ENCODE measurements around the gene DUSP2.

The DUSP2 gene

GRCh38 chr2:96181529-96181928, 36.3 kb upstream of the DUSP2 start:
- H2AK5ac ChIP-seq (ENCODE audit: low read length, severe bottlenecking) = no peak overlapping the region
- H3K4me3 ChIP-seq (ENCODE audit: insufficient read depth in 1 of 2, low read depth in 1 of 2, low read length in 2 of 2) = no peak overlapping the region
- no peak for DNase-seq
- H3K4ac ChIP-seq (ENCODE audit: low read depth in 1 of 2, low read length in 2 of 2) = no peak overlapping the region
- peaks cover 8% of the 10 kb centered on the region for H3K79me1 ChIP-seq (replicated peaks; ENCODE audit: low read length, poor library complexity, severe bottlenecking)
- no peak overlapping the region for H3K18ac ChIP-seq (ENCODE audit: low read depth in 1 of 2, low read length in 2 of 2)
- H3K4me2 ChIP-seq (ENCODE audit: low read length, poor library complexity, severe bottlenecking) = no peak overlapping the region
- no peak overlapping the region for H3K9ac ChIP-seq (ENCODE audit: low read length)
- no peak overlapping the region for H2AFZ ChIP-seq (ENCODE audit: low read depth, low read length)
- no peak overlapping the region for H2BK15ac ChIP-seq (ENCODE audit: low read depth, poor library complexity, severe bottlenecking)
- H3K14ac ChIP-seq (ENCODE audit: low read length in 2 of 2) = no peak overlapping the region
- peaks cover 26 to 27% of the 10 kb centered on the region in 2 experiments for H3K36me3 ChIP-seq (ENCODE audit: control insufficient read depth in 1 of 2, insufficient read depth in 2 of 2, low read depth in 1 of 2, low read length in 2 of 2)
- no peak overlapping the region for H2BK120ac ChIP-seq (ENCODE audit: low read depth, low read length)
- H4K8ac ChIP-seq (ENCODE audit: low read length) = no peak overlapping the region
- no peak overlapping the region for H3K23ac ChIP-seq (ENCODE audit: low read length in 2 of 2)
- H3K27ac ChIP-seq (ENCODE audit: low read length, poor library complexity, severe bottlenecking) = no peak overlapping the region
- H2BK5ac ChIP-seq (ENCODE audit: low read depth, low read length, poor library complexity, severe bottlenecking) = no peak overlapping the region
- no peak overlapping the region for H4K91ac ChIP-seq (ENCODE audit: low read length)
- no peaks in the 10 kb centered on the region for H3K4me1 ChIP-seq (ENCODE audit: control insufficient read depth, insufficient read depth, low read depth, low read length)
- H3K27me3 ChIP-seq (ENCODE audit: control insufficient read depth in 1 of 2, insufficient read depth in 1 of 2, low read length in 2 of 2) = no peaks in the 10 kb centered on the region
- H2BK12ac ChIP-seq (ENCODE audit: low read length in 2 of 2) = no peak overlapping the region
- WGBS = 100% methylated on average over 3 of the region's 5 CpGs
- H3K9me3 ChIP-seq (ENCODE audit: control insufficient read depth, low read length) = no peaks in the 10 kb centered on the region

GRCh38 chr2:96180521-96180920, 35.3 kb upstream of the DUSP2 start:
- Histone ChIP-seq H2AK5ac (ENCODE audit: low read length, severe bottlenecking) (no peak overlapping the region), H2BK5ac (ENCODE audit: low read depth, low read length, poor library complexity, severe bottlenecking) (no peak overlapping the region), H3K4me2 (ENCODE audit: low read length, poor library complexity, severe bottlenecking) (no peak overlapping the region), H3K27ac (ENCODE audit: low read length, poor library complexity, severe bottlenecking) (no peak overlapping the region), H2BK15ac (ENCODE audit: low read depth, poor library complexity, severe bottlenecking) (no peak overlapping the region), H2AFZ (ENCODE audit: low read depth, low read length) (no peak overlapping the region), H3K4me1 (ENCODE audit: control insufficient read depth, insufficient read depth, low read depth, low read length) (peaks cover 3% of the 10 kb centered on the region), H3K9ac (ENCODE audit: low read length) (no peak overlapping the region), H3K4me3 (ENCODE audit: insufficient read depth in 1 of 2, low read depth in 1 of 2, low read length in 2 of 2) (no peak overlapping the region), H3K4ac (ENCODE audit: low read depth in 1 of 2, low read length in 2 of 2) (no peak overlapping the region), H2BK120ac (ENCODE audit: low read depth, low read length) (no peak overlapping the region), H2BK12ac (ENCODE audit: low read length in 2 of 2) (no peak overlapping the region), H3K23ac (ENCODE audit: low read length in 2 of 2) (no peak overlapping the region), H3K9me3 (ENCODE audit: control insufficient read depth, low read length) (no peaks in the 10 kb centered on the region), H3K14ac (ENCODE audit: low read length in 2 of 2) (no peak overlapping the region), H4K91ac (ENCODE audit: low read length) (no peak overlapping the region), H4K8ac (ENCODE audit: low read length) (no peak overlapping the region), H3K36me3 (ENCODE audit: control insufficient read depth in 1 of 2, insufficient read depth in 2 of 2, low read depth in 1 of 2, low read length in 2 of 2) (peaks cover 17 to 19% of the 10 kb centered on the region in 2 experiments), H3K79me1 (replicated peaks; ENCODE audit: low read length, poor library complexity, severe bottlenecking) (peaks cover 5% of the 10 kb centered on the region), H3K18ac (ENCODE audit: low read depth in 1 of 2, low read length in 2 of 2) (no peak overlapping the region), H3K27me3 (ENCODE audit: control insufficient read depth in 1 of 2, insufficient read depth in 1 of 2, low read length in 2 of 2) (no peaks in the 10 kb centered on the region)
- DNase-seq = no peak

- H2BK5ac ChIP-seq (ENCODE audit: low read depth, low read length, poor library complexity, severe bottlenecking) = no peak overlapping the region
- H3K23ac ChIP-seq (ENCODE audit: low read length in 2 of 2) = no peak overlapping the region
- peaks cover 11 to 18% of the 10 kb centered on the region in 2 experiments for H3K36me3 ChIP-seq (ENCODE audit: control insufficient read depth in 1 of 2, insufficient read depth in 2 of 2, low read depth in 1 of 2, low read length in 2 of 2)
- no peak overlapping the region for H3K4ac ChIP-seq (ENCODE audit: low read depth in 1 of 2, low read length in 2 of 2)
- no peak overlapping the region for H3K18ac ChIP-seq (ENCODE audit: low read depth in 1 of 2, low read length in 2 of 2)
- no peaks in the 10 kb centered on the region for H3K9me3 ChIP-seq (ENCODE audit: control insufficient read depth, low read length)
- H3K14ac ChIP-seq (ENCODE audit: low read length in 2 of 2) = no peak overlapping the region
- no peak overlapping the region for H3K27ac ChIP-seq (ENCODE audit: low read length, poor library complexity, severe bottlenecking)
- DNase-seq = no peak
- 100% methylated on average over 1 of the region's 1 CpG for WGBS
- H2BK12ac ChIP-seq (ENCODE audit: low read length in 2 of 2) = no peak overlapping the region
- H2BK15ac ChIP-seq (ENCODE audit: low read depth, poor library complexity, severe bottlenecking) = no peak overlapping the region
- H3K4me2 ChIP-seq (ENCODE audit: low read length, poor library complexity, severe bottlenecking) = no peak overlapping the region
- H2AFZ ChIP-seq (ENCODE audit: low read depth, low read length) = no peak overlapping the region
- H3K4me1 ChIP-seq (ENCODE audit: control insufficient read depth, insufficient read depth, low read depth, low read length) = peaks cover 3% of the 10 kb centered on the region
- H3K79me1 ChIP-seq (replicated peaks; ENCODE audit: low read length, poor library complexity, severe bottlenecking) = peaks cover 5% of the 10 kb centered on the region
- H4K91ac ChIP-seq (ENCODE audit: low read length) = no peak overlapping the region
- no peak overlapping the region for H2AK5ac ChIP-seq (ENCODE audit: low read length, severe bottlenecking)
- no peak overlapping the region for H4K8ac ChIP-seq (ENCODE audit: low read length)
- H3K27me3 ChIP-seq (ENCODE audit: control insufficient read depth in 1 of 2, insufficient read depth in 1 of 2, low read length in 2 of 2) = no peaks in the 10 kb centered on the region
- H3K9ac ChIP-seq (ENCODE audit: low read length) = no peak overlapping the region
- H3K4me3 ChIP-seq (ENCODE audit: insufficient read depth in 1 of 2, low read depth in 1 of 2, low read length in 2 of 2) = no peak overlapping the region
- H2BK120ac ChIP-seq (ENCODE audit: low read depth, low read length) = no peak overlapping the region
These were observed 34.8 kb upstream of the DUSP2 start for GRCh38 chr2:96180002-96180401.

GRCh38 chr2:96176661-96177060, 31.4 kb upstream of the DUSP2 start:
- Histone ChIP-seq H2BK120ac (ENCODE audit: low read depth, low read length) (no peak overlapping the region), H3K9ac (ENCODE audit: low read length) (no peak overlapping the region), H3K79me1 (replicated peaks; ENCODE audit: low read length, poor library complexity, severe bottlenecking) (no peaks in the 10 kb centered on the region), H3K4me2 (ENCODE audit: low read length, poor library complexity, severe bottlenecking) (no peak overlapping the region), H3K9me3 (ENCODE audit: control insufficient read depth, low read length) (no peaks in the 10 kb centered on the region), H2BK15ac (ENCODE audit: low read depth, poor library complexity, severe bottlenecking) (no peak overlapping the region), H2AFZ (ENCODE audit: low read depth, low read length) (no peak overlapping the region), H3K4ac (ENCODE audit: low read depth in 1 of 2, low read length in 2 of 2) (no peak overlapping the region), H2BK5ac (ENCODE audit: low read depth, low read length, poor library complexity, severe bottlenecking) (no peak overlapping the region), H4K8ac (ENCODE audit: low read length) (no peak overlapping the region), H3K27me3 (ENCODE audit: control insufficient read depth in 1 of 2, insufficient read depth in 1 of 2, low read length in 2 of 2) (no peaks in the 10 kb centered on the region), H4K91ac (ENCODE audit: low read length) (no peak overlapping the region), H3K36me3 (ENCODE audit: control insufficient read depth in 1 of 2, insufficient read depth in 2 of 2, low read depth in 1 of 2, low read length in 2 of 2) (no peaks in the 10 kb centered on the region), H3K4me3 (ENCODE audit: insufficient read depth in 1 of 2, low read depth in 1 of 2, low read length in 2 of 2) (no peak overlapping the region), H3K18ac (ENCODE audit: low read depth in 1 of 2, low read length in 2 of 2) (no peak overlapping the region), H2AK5ac (ENCODE audit: low read length, severe bottlenecking) (no peak overlapping the region), H3K27ac (ENCODE audit: low read length, poor library complexity, severe bottlenecking) (no peak overlapping the region), H3K14ac (ENCODE audit: low read length in 2 of 2) (no peak overlapping the region), H3K4me1 (ENCODE audit: control insufficient read depth, insufficient read depth, low read depth, low read length) (peaks cover 3% of the 10 kb centered on the region), H3K23ac (ENCODE audit: low read length in 2 of 2) (no peak overlapping the region), H2BK12ac (ENCODE audit: low read length in 2 of 2) (no peak overlapping the region)
- no peak for DNase-seq
- 89% methylated on average over 1 of the region's 4 CpGs for WGBS

All from mesenchymal stem cell (in vitro differentiated cells and primary cell).